IMR-90 (cell line): ENCODE results near the gene RUNDC1. TPM values are rescaled to one million over a fixed set of nuclear protein-coding genes. Genes with fewer than 3 reads are reported as not detected.

Experiments
- ATAC-seq: fragments of 200-7000 bp; cut with Tn5 transposase; 2 replicates; pipeline ENCODE4 v1.9.1; 2020; ENCODE audit warnings: low read depth, mild to moderate bottlenecking, moderate library complexity
- BruUV-seq: library from RNA; stranded (reverse); fragments of 400-500 nt; replicated peaks from 2 replicates; lab custom pipeline; 2021; lab: Mats Ljungman, UMichigan
- CTCF ChIA-PET: fragments of 300-600 bp; formaldehyde crosslinking; extraction: SDS; loops from one replicate; lab custom pipeline; 2021; ENCODE audit warnings: antibody characterized with exemption; lab: Yijun Ruan, JAX
- POLR2A ChIA-PET: fragments of 300-600 bp; sonication (Branson Sonifier 250); formaldehyde crosslinking; loops from one replicate; lab custom pipeline; 2022; ENCODE audit warnings: antibody characterized with exemption; ENCODE audit not compliant: unreplicated experiment; lab: Charles Lee
- DNase-seq: peaks from one replicate; pipeline ENCODE4 v3.0.0; 2013
- H2AFZ ChIP-seq: replicated peaks from 2 replicates; pipeline ENCODE3; 2013; ENCODE audit warnings: low read length, mild to moderate bottlenecking; ENCODE audit not compliant: poor library complexity
- H2AK5ac ChIP-seq: 2 replicates; pipeline ENCODE4 v1.6.1; 2013; ENCODE audit warnings: low read depth, low read length, inconsistent platforms
- H2AK9ac ChIP-seq: replicated peaks from 2 replicates; pipeline ENCODE3; 2013; ENCODE audit warnings: mild to moderate bottlenecking, low read depth, low read length, moderate library complexity; ENCODE audit not compliant: poor library complexity
- H2BK120ac ChIP-seq: 2 replicates; pipeline ENCODE4 v1.6.1; 2013; ENCODE audit warnings: low read depth, low read length, inconsistent platforms
- H2BK15ac ChIP-seq: 3 replicates; pipeline ENCODE4 v1.6.1; 2013; ENCODE audit warnings: low read depth, low read length, inconsistent platforms
- H2BK20ac ChIP-seq: 2 replicates; pipeline ENCODE4 v1.6.1; 2013; ENCODE audit warnings: low read depth, mild to moderate bottlenecking, inconsistent platforms, low read length, moderate library complexity
- H2BK5ac ChIP-seq: 2 replicates; pipeline ENCODE4 v1.6.1; 2013; ENCODE audit warnings: mild to moderate bottlenecking, low read depth, low read length, inconsistent platforms; ENCODE audit not compliant: poor library complexity, severe bottlenecking
- H3K14ac ChIP-seq: replicated peaks from 2 replicates; pipeline ENCODE4 v1.6.1; 2013; ENCODE audit warnings: low read depth, low read length, inconsistent platforms
- H3K18ac ChIP-seq: 2 replicates; pipeline ENCODE4 v1.6.1; 2013; ENCODE audit warnings: low read depth, low read length, control low read depth
- H3K23ac ChIP-seq: 2 replicates; pipeline ENCODE4 v1.6.1; 2013; ENCODE audit warnings: low read depth, low read length, inconsistent platforms
- H3K27ac ChIP-seq: 2 replicates; pipeline ENCODE4 v1.5.1; 2013; ENCODE audit warnings: mild to moderate bottlenecking, control low read depth, low read length; ENCODE audit not compliant: insufficient read depth
- H3K27me3 ChIP-seq: 2 replicates; pipeline ENCODE4 v1.6.1; 2013; ENCODE audit warnings: low read length; ENCODE audit not compliant: control insufficient read depth, insufficient read depth
- H3K36me3 ChIP-seq: 2 replicates; pipeline ENCODE4 v1.6.1; 2013; ENCODE audit warnings: low read length, mixed read lengths; ENCODE audit not compliant: control insufficient read depth, insufficient read depth
- H3K4ac ChIP-seq: 2 replicates; pipeline ENCODE4 v1.6.1; 2013; ENCODE audit warnings: low read depth, low read length, inconsistent platforms
- H3K4me1 ChIP-seq: 2 replicates; pipeline ENCODE4 v1.6.1; 2013; ENCODE audit warnings: low read length, mixed read lengths; ENCODE audit not compliant: control insufficient read depth, insufficient read depth
- H3K4me2 ChIP-seq: 2 replicates; pipeline ENCODE4 v1.6.1; 2013; ENCODE audit warnings: low read depth, mild to moderate bottlenecking, control low read depth, low read length, moderate library complexity
- H3K4me3 ChIP-seq: 2 replicates; pipeline ENCODE4 v1.5.1; 2013; ENCODE audit warnings: low read depth, mild to moderate bottlenecking, control low read depth, low read length, moderate library complexity; ENCODE audit not compliant: insufficient read depth
- H3K56ac ChIP-seq: 2 replicates; pipeline ENCODE4 v1.6.1; 2013; ENCODE audit warnings: low read length, inconsistent platforms; ENCODE audit not compliant: insufficient read depth; ENCODE audit errors: extremely low read depth
- H3K79me1 ChIP-seq, 2 experiments: 2 replicates each; pipeline ENCODE4 v1.6.1; 2013; ENCODE audit warnings: low read length in 2 of 2, inconsistent platforms in 1 of 2, low read depth in 1 of 2
- H3K9ac ChIP-seq: 2 replicates; pipeline ENCODE4 v1.6.1; 2013; ENCODE audit warnings: low read depth, low read length, control low read depth
- H3K9me1 ChIP-seq: 2 replicates; pipeline ENCODE4 v1.6.1; 2013; ENCODE audit warnings: low read length, inconsistent platforms; ENCODE audit not compliant: insufficient read depth
- H3K9me3 ChIP-seq: 2 replicates; pipeline ENCODE4 v1.6.1; 2013; ENCODE audit warnings: low read length; ENCODE audit not compliant: control insufficient read depth, insufficient read depth
- H4K20me1 ChIP-seq: 2 replicates; pipeline ENCODE4 v1.6.1; 2013; ENCODE audit warnings: low read length, inconsistent platforms; ENCODE audit not compliant: insufficient read depth
- H4K5ac ChIP-seq: 2 replicates; pipeline ENCODE4 v1.6.1; 2013; ENCODE audit warnings: mild to moderate bottlenecking, low read depth, low read length, control low read depth
- H4K8ac ChIP-seq, 2 experiments: 2 replicates each; pipeline ENCODE4 v1.6.1; 2013; ENCODE audit warnings: low read depth in 2 of 2, low read length in 2 of 2, control low read depth in 1 of 2, inconsistent platforms in 1 of 2
- H4K91ac ChIP-seq: 2 replicates; pipeline ENCODE4 v1.6.1; 2013; ENCODE audit warnings: low read depth, low read length, inconsistent platforms; ENCODE audit not compliant: insufficient read depth
- BHLHE40 ChIP-seq: fragments of 150-350 bp; IDR thresholded peaks from 2 replicates; pipeline ENCODE4 v1.6.1; 2016; ENCODE audit warnings: mild to moderate bottlenecking, low read depth, low read length
- CEBPB ChIP-seq: IDR thresholded peaks from 2 replicates; pipeline ENCODE4 v1.6.1; 2012; ENCODE audit warnings: low read depth, low read length, improper control_type of control experiment
- CHD1 ChIP-seq: IDR thresholded peaks from 2 replicates; pipeline ENCODE4 v1.6.1; 2012; ENCODE audit warnings: low read depth, low read length, improper control_type of control experiment
- FOS ChIP-seq: fragments of 150-350 bp; IDR thresholded peaks from 2 replicates; pipeline ENCODE4 v1.6.1; 2016; ENCODE audit warnings: low read depth, low read length
- MAFK ChIP-seq: IDR thresholded peaks from 2 replicates; pipeline ENCODE4 v1.6.1; 2012; ENCODE audit warnings: low read depth, low read length, improper control_type of control experiment
- MAZ ChIP-seq: IDR thresholded peaks from 2 replicates; pipeline ENCODE4 v1.6.1; 2012; ENCODE audit warnings: low read depth, mild to moderate bottlenecking, low read length, improper control_type of control experiment, moderate library complexity, borderline replicate concordance
- MXI1 ChIP-seq: IDR thresholded peaks from 2 replicates; pipeline ENCODE4 v1.6.1; 2012; ENCODE audit warnings: low read depth, mild to moderate bottlenecking, low read length, moderate library complexity, borderline replicate concordance
- NFE2L2 ChIP-seq: fragments of 150-350 bp; IDR thresholded peaks from 2 replicates; pipeline ENCODE4 v1.6.1; 2016; ENCODE audit warnings: low read depth, mild to moderate bottlenecking, low read length
- POLR2A ChIP-seq: IDR thresholded peaks from 2 replicates; pipeline ENCODE4 v1.6.1; 2012; ENCODE audit warnings: mild to moderate bottlenecking, low read depth, low read length
- RAD21 ChIP-seq: IDR thresholded peaks from 2 replicates; pipeline ENCODE4 v1.6.1; 2012; ENCODE audit warnings: low read length, improper control_type of control experiment
- RCOR1 ChIP-seq: IDR thresholded peaks from 2 replicates; pipeline ENCODE4 v1.6.1; 2012; ENCODE audit warnings: mild to moderate bottlenecking, low read length, improper control_type of control experiment; ENCODE audit not compliant: insufficient replicate concordance
- RFX5 ChIP-seq: IDR thresholded peaks from 2 replicates; pipeline ENCODE4 v1.8.0; 2012; ENCODE audit warnings: low read depth, mild to moderate bottlenecking, low read length, moderate library complexity
- SMC3 ChIP-seq: fragments of 150-350 bp; IDR thresholded peaks from 2 replicates; pipeline ENCODE4 v1.6.1; 2016; ENCODE audit warnings: low read depth, mild to moderate bottlenecking, antibody characterized with exemption, low read length, moderate library complexity
- WGBS, 2 experiments: methylation state at CpG; one replicate each; pipeline versions ENCODE4 v1.1.5 to v1.1.7; 2013; ENCODE audit warnings: missing lambda C conversion rate in 2 of 2; ENCODE audit not compliant: insufficient read length in 1 of 2; ENCODE audit errors: extremely low coverage in 2 of 2; 5-methylcytosine and 5-hydroxymethylcytosine counted together
- dilution Hi-C: fragments of 300-500 bp; cut with HindIII; formaldehyde crosslinking; loops from one replicate; pipeline ENCODE4 v1.14.3; 2018; ENCODE audit warnings: low sequenced_read_pairs; ENCODE audit not compliant: unreplicated experiment
- in situ Hi-C: fragments of 300-500 bp; cut with MboI; formaldehyde crosslinking; loops from 3 replicates; pipeline ENCODE4 v1.14.3; 2019; ENCODE audit warnings: low sequenced_read_pairs, inconsistent platforms, mixed read lengths
- intact Hi-C: fragments of 100-400 bp; cut with micrococcal nuclease; formaldehyde crosslinking; loops from 2 replicates; pipeline ENCODE4 v1.10.0; 2022
- polyA plus RNA-seq, 3 experiments: library from polyadenylated mRNA; depleted of rRNA; stranded (reverse); fragments of >200 nt; gene quantifications; 2 replicates each; pipeline ENCODE4 v1.2.3, GENCODE V29; 2012; ENCODE audit warnings: low replicate concordance in 1 of 3
- total RNA-seq: library from RNA; depleted of rRNA; stranded (reverse); fragments of >200 nt; gene quantifications from 2 replicates; pipeline ENCODE4 v1.2.3, GENCODE V29; 2012
- TF ChIP-seq, protein P1 (sequence below): conservative IDR thresholded peaks from 2 replicates; pipeline ENCODE4 v1.5.1; 2012; ENCODE audit warnings: mild to moderate bottlenecking, low read depth, low read length, improper control_type of control experiment
- TF ChIP-seq, protein P2 (sequence below): fragments of 150-350 bp; IDR thresholded peaks from 2 replicates; pipeline ENCODE4 v1.6.1; 2017; ENCODE audit warnings: mild to moderate bottlenecking, antibody characterized with exemption, low read length, low read depth
- TF ChIP-seq, protein P3 (sequence below): fragments of 150-350 bp; IDR thresholded peaks from 2 replicates; pipeline ENCODE4 v1.6.1; 2016; ENCODE audit warnings: low read depth, mild to moderate bottlenecking, low read length, moderate library complexity, borderline replicate concordance

Gene RUNDC1
- total and polyA plus RNA-seq, 2 of the 4 experiments (the other 2 are of a cell fraction): 7.0 to 7.9 TPM

DNA sequence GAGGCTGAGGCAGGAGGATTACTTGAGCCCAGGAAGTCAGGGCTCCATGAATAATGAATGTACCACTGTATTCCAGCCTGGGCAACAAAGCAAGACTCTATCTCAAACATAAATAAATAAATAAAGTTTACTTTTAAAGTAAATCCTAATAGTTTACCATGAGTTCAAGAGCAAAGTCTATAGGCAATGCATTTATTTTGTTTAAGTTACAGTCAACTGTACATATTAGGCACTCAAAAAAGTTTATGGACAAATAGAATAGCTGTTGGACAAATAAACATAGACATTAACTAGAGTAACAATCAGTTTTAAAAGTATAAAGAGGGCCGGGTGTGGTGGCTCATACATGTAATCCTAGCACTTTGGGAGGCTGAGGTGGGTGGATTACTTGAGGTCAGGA lies 12.4 kb upstream of the RUNDC1 start:
- H3K14ac ChIP-seq: no peak overlapping the region
- no peak overlapping the region for H3K27ac ChIP-seq
- no CpG with 5 or more reads among the region's 1 CpG for WGBS, 2 experiments
- ATAC-seq (no peak), DNase-seq (no peak)
- no peak overlapping the region for H2BK15ac ChIP-seq
- H3K79me1 ChIP-seq: peaks cover 9 to 26% of the 10 kb centered on the region in 2 experiments; a peak in 3 of 4 replicates
- H2BK5ac ChIP-seq: no peak overlapping the region
- dilution Hi-C loops (no loop called here), intact Hi-C loops (no loop called here), in situ Hi-C loops (loop anchor here (25.0 kb wide), 1 partner anchor 94 kb away; no protein-coding TSS in a partner anchor)
- no peak overlapping the region for H4K8ac ChIP-seq
- no peak overlapping the region for H3K4me2 ChIP-seq
- peaks cover 5% of the 10 kb centered on the region for H3K4me1 ChIP-seq
- no peak overlapping the region for H2BK20ac ChIP-seq
- H2AFZ ChIP-seq: no peak overlapping the region
- no peaks in the 10 kb centered on the region for H3K27me3 ChIP-seq
- no peak overlapping the region for H3K4ac ChIP-seq
- H3K9me3 ChIP-seq: no peaks in the 10 kb centered on the region
- H3K36me3 ChIP-seq: no peaks in the 10 kb centered on the region
- H4K5ac ChIP-seq: no peak overlapping the region
- H3K9me1 ChIP-seq: no peaks in the 10 kb centered on the region
- BruUV-seq: no TSS peak
- TF ChIP-seq FOS: no peak
- TF ChIP-seq MXI1: no peak
- no peak for TF ChIP-seq RAD21
- no peak for TF ChIP-seq CEBPB
- no peak for TF ChIP-seq NFE2L2
- no peak for TF ChIP-seq BHLHE40
- TF ChIP-seq MAZ: no peak
- TF ChIP-seq POLR2A: no peak
- TF ChIP-seq, protein P1, sequence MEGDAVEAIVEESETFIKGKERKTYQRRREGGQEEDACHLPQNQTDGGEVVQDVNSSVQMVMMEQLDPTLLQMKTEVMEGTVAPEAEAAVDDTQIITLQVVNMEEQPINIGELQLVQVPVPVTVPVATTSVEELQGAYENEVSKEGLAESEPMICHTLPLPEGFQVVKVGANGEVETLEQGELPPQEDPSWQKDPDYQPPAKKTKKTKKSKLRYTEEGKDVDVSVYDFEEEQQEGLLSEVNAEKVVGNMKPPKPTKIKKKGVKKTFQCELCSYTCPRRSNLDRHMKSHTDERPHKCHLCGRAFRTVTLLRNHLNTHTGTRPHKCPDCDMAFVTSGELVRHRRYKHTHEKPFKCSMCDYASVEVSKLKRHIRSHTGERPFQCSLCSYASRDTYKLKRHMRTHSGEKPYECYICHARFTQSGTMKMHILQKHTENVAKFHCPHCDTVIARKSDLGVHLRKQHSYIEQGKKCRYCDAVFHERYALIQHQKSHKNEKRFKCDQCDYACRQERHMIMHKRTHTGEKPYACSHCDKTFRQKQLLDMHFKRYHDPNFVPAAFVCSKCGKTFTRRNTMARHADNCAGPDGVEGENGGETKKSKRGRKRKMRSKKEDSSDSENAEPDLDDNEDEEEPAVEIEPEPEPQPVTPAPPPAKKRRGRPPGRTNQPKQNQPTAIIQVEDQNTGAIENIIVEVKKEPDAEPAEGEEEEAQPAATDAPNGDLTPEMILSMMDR: no peak
- no peak for TF ChIP-seq SMC3
- TF ChIP-seq CHD1: no peak
- no peak for TF ChIP-seq MAFK
- TF ChIP-seq, protein P2, sequence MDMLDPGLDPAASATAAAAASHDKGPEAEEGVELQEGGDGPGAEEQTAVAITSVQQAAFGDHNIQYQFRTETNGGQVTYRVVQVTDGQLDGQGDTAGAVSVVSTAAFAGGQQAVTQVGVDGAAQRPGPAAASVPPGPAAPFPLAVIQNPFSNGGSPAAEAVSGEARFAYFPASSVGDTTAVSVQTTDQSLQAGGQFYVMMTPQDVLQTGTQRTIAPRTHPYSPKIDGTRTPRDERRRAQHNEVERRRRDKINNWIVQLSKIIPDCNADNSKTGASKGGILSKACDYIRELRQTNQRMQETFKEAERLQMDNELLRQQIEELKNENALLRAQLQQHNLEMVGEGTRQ: no peak
- TF ChIP-seq, protein P3, sequence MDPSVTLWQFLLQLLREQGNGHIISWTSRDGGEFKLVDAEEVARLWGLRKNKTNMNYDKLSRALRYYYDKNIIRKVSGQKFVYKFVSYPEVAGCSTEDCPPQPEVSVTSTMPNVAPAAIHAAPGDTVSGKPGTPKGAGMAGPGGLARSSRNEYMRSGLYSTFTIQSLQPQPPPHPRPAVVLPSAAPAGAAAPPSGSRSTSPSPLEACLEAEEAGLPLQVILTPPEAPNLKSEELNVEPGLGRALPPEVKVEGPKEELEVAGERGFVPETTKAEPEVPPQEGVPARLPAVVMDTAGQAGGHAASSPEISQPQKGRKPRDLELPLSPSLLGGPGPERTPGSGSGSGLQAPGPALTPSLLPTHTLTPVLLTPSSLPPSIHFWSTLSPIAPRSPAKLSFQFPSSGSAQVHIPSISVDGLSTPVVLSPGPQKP: no peak
- no peak for TF ChIP-seq RCOR1
- no peak for TF ChIP-seq RFX5
- H4K91ac ChIP-seq: no peak overlapping the region
- no peak overlapping the region for H2AK9ac ChIP-seq
- no peak overlapping the region for H3K18ac ChIP-seq
- ChIA-PET CTCF (interaction anchor here (0.6 to 1.9 kb wide), 2 partner anchors 30 to 37 kb away, joined by 3 to 9 read pairs; partner anchors contain the start of gene RPL27), POLR2A (no interaction called here)
- no peak overlapping the region for H2BK120ac ChIP-seq
- no peak overlapping the region for H2AK5ac ChIP-seq
- H3K23ac ChIP-seq: no peak overlapping the region
- H3K56ac ChIP-seq: no peak overlapping the region
- H4K20me1 ChIP-seq: no peaks in the 10 kb centered on the region
- H3K4me3 ChIP-seq: no peak overlapping the region
- no peak overlapping the region for H3K9ac ChIP-seq
